ENCODE measurements around the gene ZNF91.

- TF ChIP-seq RAD21 (IDR thresholded peaks at IDR 0.05) = no peak
- TF ChIP-seq CTCF (IDR thresholded peaks at IDR 0.05; ENCODE audit: low read depth, low read length, missing input control) = no peak
- TF ChIP-seq SP1 (IDR thresholded peaks at IDR 0.05) = no peak
- TF ChIP-seq MAX (IDR thresholded peaks at IDR 0.05) = no peak
- TF ChIP-seq REST (IDR thresholded peaks at IDR 0.05) = no peak
Observed at GRCh38 chr19:23407616-23408133, 12.4 kb upstream of the ZNF91 start.
